NCI-H2029 treated with DMSO at 0.1 percent for 48 hours (cell line): ENCODE data around the gene CARM1.
A peak's percentile ranks its signal among the peaks of the same experiment; 100 is the strongest.
"Not testable (repeated sequence)": the region's sequence is repeated elsewhere in the genome, so short reads cannot be mapped to it uniquely, and the experiment has no call there.

ENCODE experiments used
- DNase-seq: peaks from one replicate; lab custom pipeline; 2025; lab: John Stamatoyannopoulos, UW

The CARM1 gene

GRCh38 chr19:10928563-10929401 lies 57.4 kb downstream of the CARM1 start, which contains the start of the genes TIMM29 and YIPF2:
TIMM29 (plus strand) TSS chr19:10928811; CDS start chr19:10928823, 12 bp downstream.
YIPF2 (minus strand) TSS chr19:10928639; CDS start chr19:10928410, 229 bp downstream.
- DNase-seq, result peak; percentile 95

- DNase-seq, result no peak
These were observed 58.0 kb downstream of the CARM1 start for GRCh38 chr19:10929402-10929794.

GRCh38 chr19:10935371-10936059 lies 64.2 kb downstream of the CARM1 start:
- DNase-seq, result no peak

GRCh38 chr19:10936661-10937084 lies 65.3 kb downstream of the CARM1 start:
- DNase-seq, result peak; percentile 81

GRCh38 chr19:10941649-10942048 lies 70.3 kb downstream of the CARM1 start:
- not testable (repeated sequence) for DNase-seq

- DNase-seq, result not testable (repeated sequence)
These were observed 72.1 kb downstream of the CARM1 start for GRCh38 chr19:10943412-10943811.

GRCh38 chr19:10945264-10945663 lies 73.9 kb downstream of the CARM1 start:
- DNase-seq, result no peak

- DNase-seq, result no peak
These were observed 75.8 kb downstream of the CARM1 start for GRCh38 chr19:10946958-10947657.

- peak; percentile 35 for DNase-seq
These were observed 81.5 kb downstream of the CARM1 start for GRCh38 chr19:10952809-10953208.

GRCh38 chr19:10959277-10959968 lies 88.1 kb downstream of the CARM1 start:
- DNase-seq, result not testable (repeated sequence)

- peak; percentile 63 for DNase-seq
These were observed 89.1 kb downstream of the CARM1 start, which contains the start of gene SMARCA4 for GRCh38 chr19:10960314-10961072. SMARCA4 (plus strand) TSS chr19:10961030; CDS start chr19:10984152, 23,122 bp downstream.

- DNase-seq, result no peak
These were observed 89.9 kb downstream of the CARM1 start for GRCh38 chr19:10961073-10961860.

- no peak for DNase-seq
These were observed 91.5 kb downstream of the CARM1 start for GRCh38 chr19:10962863-10963262.

GRCh38 chr19:10963865-10964264 lies 92.5 kb downstream of the CARM1 start:
- no peak for DNase-seq

- no peak for DNase-seq
These were observed 93.5 kb downstream of the CARM1 start for GRCh38 chr19:10964903-10965302.

- no peak for DNase-seq
These were observed 94.0 kb downstream of the CARM1 start for GRCh38 chr19:10965398-10965797.

GRCh38 chr19:10966809-10967208 lies 95.5 kb downstream of the CARM1 start:
- no peak for DNase-seq

- no peak for DNase-seq
These were observed 97.3 kb downstream of the CARM1 start for GRCh38 chr19:10968527-10969135.

- DNase-seq, result no peak
These were observed 99.9 kb downstream of the CARM1 start for GRCh38 chr19:10971107-10971726.
